Nephron (organoid): ENCODE data around the gene KRT39.

ENCODE experiments used
- H3K27ac Mint-ChIP-seq, 3 experiments: 2 replicates each; pipeline ENCODE4 v1.8.0; 2020; ENCODE audit warnings: mixed read lengths in 3 of 3, mild to moderate bottlenecking in 2 of 3, moderate library complexity in 1 of 3
- H3K27me3 Mint-ChIP-seq: 2 replicates; pipeline ENCODE4 v1.8.0; 2021; ENCODE audit warnings: low read depth, mild to moderate bottlenecking, moderate library complexity, mixed read lengths
- H3K36me3 Mint-ChIP-seq: 2 replicates; pipeline ENCODE4 v1.8.0; 2020; ENCODE audit warnings: low read depth, mixed read lengths
- H3K4me1 Mint-ChIP-seq: 2 replicates; pipeline ENCODE4 v1.8.0; 2020; ENCODE audit warnings: mixed read lengths
- H3K4me3 Mint-ChIP-seq, 3 experiments: 2 replicates each; pipeline ENCODE4 v1.8.0; 2020; ENCODE audit warnings: mild to moderate bottlenecking in 3 of 3, mixed read lengths in 3 of 3, moderate library complexity in 2 of 3
- H3K9me3 Mint-ChIP-seq: 2 replicates; pipeline ENCODE4 v1.8.0; 2020; ENCODE audit warnings: mixed read lengths
- TF ChIP-seq, protein P1 (sequence below), 3 experiments: fragments of 200-600 bp; sonication (generic); IDR thresholded peaks; one replicate each; pipeline ENCODE4 v1.5.0; 2021; ENCODE audit warnings: antibody characterized with exemption in 3 of 3; ENCODE audit not compliant: unreplicated experiment in 3 of 3

KRT39 gene

DNA sequence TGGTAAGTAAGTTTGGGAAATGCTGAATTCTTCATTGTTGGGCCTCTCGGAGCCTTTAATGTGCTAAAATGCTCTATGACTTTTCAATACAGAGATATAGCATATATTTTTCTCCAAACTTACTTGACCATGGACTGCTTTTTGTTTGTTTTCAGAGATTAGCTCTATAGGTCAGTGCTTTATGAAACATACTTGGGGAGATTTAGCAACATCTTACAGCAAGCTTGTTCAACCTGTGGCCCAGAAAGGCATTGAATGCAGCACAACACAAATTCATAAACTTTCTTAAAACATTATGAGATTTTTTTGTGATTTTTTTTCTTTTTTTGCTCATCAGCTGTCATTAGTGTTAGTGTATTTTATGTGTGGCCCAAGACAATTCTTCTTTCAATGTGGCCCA is 43.2 kb upstream of the KRT39 start:
- TF ChIP-seq, protein P1, sequence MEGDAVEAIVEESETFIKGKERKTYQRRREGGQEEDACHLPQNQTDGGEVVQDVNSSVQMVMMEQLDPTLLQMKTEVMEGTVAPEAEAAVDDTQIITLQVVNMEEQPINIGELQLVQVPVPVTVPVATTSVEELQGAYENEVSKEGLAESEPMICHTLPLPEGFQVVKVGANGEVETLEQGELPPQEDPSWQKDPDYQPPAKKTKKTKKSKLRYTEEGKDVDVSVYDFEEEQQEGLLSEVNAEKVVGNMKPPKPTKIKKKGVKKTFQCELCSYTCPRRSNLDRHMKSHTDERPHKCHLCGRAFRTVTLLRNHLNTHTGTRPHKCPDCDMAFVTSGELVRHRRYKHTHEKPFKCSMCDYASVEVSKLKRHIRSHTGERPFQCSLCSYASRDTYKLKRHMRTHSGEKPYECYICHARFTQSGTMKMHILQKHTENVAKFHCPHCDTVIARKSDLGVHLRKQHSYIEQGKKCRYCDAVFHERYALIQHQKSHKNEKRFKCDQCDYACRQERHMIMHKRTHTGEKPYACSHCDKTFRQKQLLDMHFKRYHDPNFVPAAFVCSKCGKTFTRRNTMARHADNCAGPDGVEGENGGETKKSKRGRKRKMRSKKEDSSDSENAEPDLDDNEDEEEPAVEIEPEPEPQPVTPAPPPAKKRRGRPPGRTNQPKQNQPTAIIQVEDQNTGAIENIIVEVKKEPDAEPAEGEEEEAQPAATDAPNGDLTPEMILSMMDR (IDR thresholded peaks at IDR 0.05; ENCODE audit: unreplicated experiment in 3 of 3) = no peak
- peaks cover 19% of the 10 kb centered on the region for H3K4me1 Mint-ChIP-seq
- no peak overlapping the region for H3K27ac Mint-ChIP-seq
- H3K36me3 Mint-ChIP-seq = no peaks in the 10 kb centered on the region
- no peaks in the 10 kb centered on the region for H3K9me3 Mint-ChIP-seq
- no peak overlapping the region for H3K4me3 Mint-ChIP-seq
- no peaks in the 10 kb centered on the region for H3K27me3 Mint-ChIP-seq

DNA sequence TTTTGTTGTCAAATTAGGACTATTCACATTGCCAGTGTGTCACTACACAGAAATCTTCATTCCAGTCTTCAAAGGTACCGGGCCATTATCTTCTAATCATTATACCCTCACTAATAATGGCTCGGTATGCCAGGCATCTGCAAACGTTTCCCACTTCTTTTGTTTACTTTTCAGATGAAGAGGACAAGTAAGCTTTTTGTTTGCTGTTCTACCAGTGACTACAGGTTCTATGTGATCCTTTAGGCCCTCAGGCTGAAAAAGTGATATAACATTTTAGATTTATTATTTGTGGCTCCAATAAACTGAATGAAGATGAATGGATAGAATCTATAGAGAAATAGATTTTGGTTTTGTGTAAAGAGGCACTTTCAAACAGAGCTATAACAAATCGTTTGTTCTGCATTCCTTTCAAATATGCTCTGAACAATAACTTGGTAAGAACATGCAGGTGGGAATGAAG is 42.6 kb upstream of the KRT39 start:
- Mint-ChIP-seq H3K4me1 (peaks cover 22% of the 10 kb centered on the region), H3K27ac (no peak overlapping the region), H3K4me3 (no peak overlapping the region), H3K27me3 (peaks cover 4% of the 10 kb centered on the region), H3K36me3 (no peaks in the 10 kb centered on the region), H3K9me3 (no peaks in the 10 kb centered on the region)
- TF ChIP-seq, protein P1 (IDR thresholded peaks at IDR 0.05; ENCODE audit: unreplicated experiment in 3 of 3) = no peak

DNA sequence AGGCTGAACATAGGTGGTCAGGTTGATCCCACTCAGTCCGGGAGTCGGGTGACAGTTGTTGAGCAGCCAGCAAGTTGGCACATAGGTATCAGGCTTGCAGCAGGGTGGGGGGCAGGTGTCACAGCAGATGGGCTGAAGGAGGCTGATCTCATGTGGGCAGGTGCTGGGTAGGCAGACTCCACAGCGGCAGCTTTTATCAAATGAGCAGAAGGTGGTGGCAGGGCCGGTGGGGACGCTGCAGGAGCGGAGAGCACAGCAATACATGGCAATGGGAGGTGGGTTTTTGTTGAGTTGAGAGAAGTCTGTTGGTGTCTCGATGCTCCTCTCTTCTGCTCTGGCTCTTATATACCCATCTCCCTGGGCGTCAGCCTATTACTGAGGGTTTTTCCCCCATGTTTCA is 42.1 kb upstream of the KRT39 start, which contains the start of gene KRTAP3-1:
Gene KRTAP3-1 (minus strand): TSS at position 318 of the 400 bp plus-strand sequence. CDS start 54 bp downstream, at position 264.
- no peaks in the 10 kb centered on the region for H3K9me3 Mint-ChIP-seq
- H3K4me1 Mint-ChIP-seq = peaks cover 27% of the 10 kb centered on the region

DNA sequence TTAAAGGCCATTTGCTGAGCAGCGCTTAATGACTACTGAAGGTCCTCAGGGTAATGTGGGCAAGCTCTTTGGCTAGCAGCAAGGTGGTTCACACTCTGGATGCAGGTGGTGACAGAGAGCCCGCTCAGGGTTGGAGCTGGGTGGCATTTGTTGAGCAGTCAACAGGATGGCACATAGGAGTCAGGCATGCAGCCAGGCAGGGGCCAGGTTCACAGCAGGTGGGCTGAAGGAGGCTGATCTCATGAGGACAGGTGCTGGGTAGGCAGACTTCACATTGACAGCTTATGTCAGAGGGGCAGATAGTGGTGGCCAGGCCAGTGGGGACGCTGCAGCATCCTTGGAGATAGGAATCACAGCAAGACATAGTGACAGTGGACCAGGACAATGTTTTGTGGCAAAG is 37.6 kb upstream of the KRT39 start:
- no peaks in the 10 kb centered on the region for H3K36me3 Mint-ChIP-seq
- no peak overlapping the region for H3K4me3 Mint-ChIP-seq
- H3K9me3 Mint-ChIP-seq = peaks cover 2% of the 10 kb centered on the region
- H3K27me3 Mint-ChIP-seq = peaks cover 5% of the 10 kb centered on the region
- H3K4me1 Mint-ChIP-seq = peaks cover 11% of the 10 kb centered on the region
- no peak overlapping the region for H3K27ac Mint-ChIP-seq
- TF ChIP-seq, protein P1 (IDR thresholded peaks at IDR 0.05; ENCODE audit: unreplicated experiment in 3 of 3) = no peak

More for the DNA sequence above, 42.1 kb upstream of the KRT39 start, which contains the start of gene KRTAP3-1:
- no peak within 1 kb of the TSS for H3K4me3 Mint-ChIP-seq
- peaks cover 5% of the 10 kb centered on the region for H3K27me3 Mint-ChIP-seq
- H3K27ac Mint-ChIP-seq = no peak within 1 kb of the TSS
- no peaks in the 10 kb centered on the region for H3K36me3 Mint-ChIP-seq
- TF ChIP-seq, protein P1 (IDR thresholded peaks at IDR 0.05; ENCODE audit: unreplicated experiment in 3 of 3) = no peak

DNA sequence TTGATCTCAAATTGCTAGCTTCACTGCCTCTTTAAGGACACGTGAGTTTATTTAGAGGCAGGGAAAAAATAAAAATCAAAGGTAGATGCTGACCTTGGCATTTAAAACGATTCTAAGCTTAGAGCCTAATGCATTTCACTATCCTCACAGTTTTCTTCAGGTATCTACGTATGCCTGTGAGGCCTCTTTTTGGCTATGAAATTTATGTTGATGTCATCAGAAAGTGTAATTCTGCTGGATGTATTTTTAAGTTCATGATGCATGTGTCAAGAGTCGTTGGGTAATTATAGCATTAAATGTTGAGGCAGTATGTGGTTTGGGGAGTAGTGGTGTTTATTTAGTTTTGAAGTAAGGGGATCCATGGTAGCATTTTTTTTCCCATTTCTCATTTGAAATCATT is 37.2 kb upstream of the KRT39 start:
- Mint-ChIP-seq H3K27me3 (peaks cover 5% of the 10 kb centered on the region), H3K36me3 (no peaks in the 10 kb centered on the region), H3K9me3 (peaks cover 2% of the 10 kb centered on the region), H3K4me1 (peaks cover 13% of the 10 kb centered on the region), H3K27ac (no peak overlapping the region), H3K4me3 (no peak overlapping the region)
- TF ChIP-seq, protein P1 (IDR thresholded peaks at IDR 0.05; ENCODE audit: unreplicated experiment in 3 of 3) = no peak

DNA sequence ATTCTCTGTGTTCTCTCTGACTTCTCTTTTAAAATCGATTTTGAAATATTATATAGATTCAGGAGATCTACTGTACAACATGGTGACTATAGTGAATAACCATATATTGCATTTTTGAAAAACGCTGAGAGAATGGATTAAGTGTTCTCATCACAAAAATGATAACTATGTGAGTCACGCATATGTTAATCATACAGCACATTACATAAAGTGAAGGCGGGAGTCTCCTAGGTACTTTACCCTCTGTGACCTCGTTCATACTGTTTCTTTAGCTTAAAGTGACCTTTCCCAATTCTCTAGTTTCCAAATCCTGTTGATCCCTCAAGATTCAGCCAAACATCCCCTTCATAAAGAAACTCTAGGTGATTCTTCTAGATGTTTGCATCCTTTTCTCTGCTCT is 36.1 kb upstream of the KRT39 start:
- Mint-ChIP-seq H3K27ac (no peak overlapping the region), H3K4me1 (peaks cover 13% of the 10 kb centered on the region), H3K27me3 (peaks cover 5% of the 10 kb centered on the region), H3K36me3 (no peaks in the 10 kb centered on the region), H3K9me3 (peaks cover 2% of the 10 kb centered on the region), H3K4me3 (no peak overlapping the region)
- TF ChIP-seq, protein P1 (IDR thresholded peaks at IDR 0.05; ENCODE audit: unreplicated experiment in 3 of 3) = no peak
